IPS-20b (cell line): Measurements from ENCODE around the gene ATP8A1.

Source experiments
- H3K27ac ChIP-seq: one replicate; pipeline ENCODE4 v1.5.1; 2013; ENCODE audit warnings: low read length
- H3K27me3 ChIP-seq: 2 replicates; pipeline ENCODE4 v1.6.1; 2013; ENCODE audit warnings: mild to moderate bottlenecking, low read length, inconsistent platforms; ENCODE audit not compliant: insufficient read depth
- H3K36me3 ChIP-seq: 2 replicates; pipeline ENCODE4 v1.6.1; 2013; ENCODE audit warnings: low read depth, mild to moderate bottlenecking, inconsistent platforms, low read length, moderate library complexity; ENCODE audit not compliant: insufficient read depth
- H3K4me1 ChIP-seq: 2 replicates; pipeline ENCODE4 v1.6.1; 2013; ENCODE audit warnings: mild to moderate bottlenecking, control low read depth, inconsistent platforms, low read length, moderate library complexity; ENCODE audit not compliant: insufficient read depth
- H3K4me3 ChIP-seq: 2 replicates; pipeline ENCODE4 v1.5.1; 2013; ENCODE audit warnings: mild to moderate bottlenecking, low read length, inconsistent platforms
- H3K9ac ChIP-seq: 2 replicates; pipeline ENCODE4 v1.6.1; 2013; ENCODE audit warnings: low read depth, mild to moderate bottlenecking, inconsistent platforms, low read length, moderate library complexity
- H3K9me3 ChIP-seq: 2 replicates; pipeline ENCODE4 v1.6.1; 2013; ENCODE audit warnings: mild to moderate bottlenecking, low read depth, low read length, inconsistent platforms; ENCODE audit not compliant: insufficient read depth

Gene ATP8A1

DNA sequence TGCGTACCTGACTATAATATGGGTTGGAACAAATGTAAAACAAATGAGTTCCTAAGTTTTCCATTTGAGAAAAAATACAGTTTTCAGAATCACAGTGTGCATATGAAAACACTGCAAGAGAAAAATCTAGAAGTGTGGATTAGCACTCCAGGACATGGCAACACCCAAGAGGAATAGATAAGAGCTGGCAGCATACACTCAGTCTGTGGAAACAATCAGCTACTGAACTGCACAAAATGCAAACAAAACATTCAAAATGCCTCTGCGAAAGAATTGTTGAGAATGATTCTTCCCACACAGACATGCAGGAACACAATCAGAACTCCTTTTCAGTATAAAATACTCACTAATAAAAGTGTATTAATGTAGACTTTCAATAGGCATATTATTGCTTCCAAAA is 39.9 kb downstream of the ATP8A1 start:
- Histone ChIP-seq H3K4me1 (no peaks in the 10 kb centered on the region), H3K36me3 (no peaks in the 10 kb centered on the region; the same call in 1 of the 2 replicates), H3K27me3 (no peaks in the 10 kb centered on the region)

DNA sequence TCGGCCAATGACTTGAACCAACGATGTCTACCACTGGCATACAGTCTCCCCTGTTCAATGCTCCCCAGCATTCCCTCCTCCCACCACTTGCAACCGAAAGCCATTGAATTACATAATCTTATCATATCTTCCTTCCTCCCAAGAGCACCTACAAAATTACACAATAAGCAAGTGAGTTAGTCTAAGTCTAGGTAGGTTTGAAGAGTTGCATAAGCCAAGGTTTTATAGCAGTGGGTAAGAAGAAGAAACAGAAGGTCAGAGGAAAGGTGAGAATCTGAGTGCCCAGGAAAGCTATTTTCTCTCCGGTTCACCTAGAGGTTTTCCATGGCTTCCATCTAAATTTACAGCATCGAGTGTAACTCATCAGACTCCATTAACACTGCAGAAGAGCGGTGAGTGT is 40.3 kb downstream of the ATP8A1 start:
- H3K4me3 ChIP-seq = no peak overlapping the region
- no peak overlapping the region for H3K9ac ChIP-seq
- H3K27me3 ChIP-seq = no peaks in the 10 kb centered on the region
- H3K4me1 ChIP-seq = no peaks in the 10 kb centered on the region
- H3K27ac ChIP-seq = no peak overlapping the region
- H3K36me3 ChIP-seq = peaks cover 3% of the 10 kb centered on the region; the same call in 1 of the 2 replicates
- H3K9me3 ChIP-seq = no peaks in the 10 kb centered on the region

More for the DNA sequence above, 39.9 kb downstream of the ATP8A1 start:
- Histone ChIP-seq H3K9ac (no peak overlapping the region), H3K4me3 (no peak overlapping the region), H3K27ac (no peak overlapping the region), H3K9me3 (no peaks in the 10 kb centered on the region)

DNA sequence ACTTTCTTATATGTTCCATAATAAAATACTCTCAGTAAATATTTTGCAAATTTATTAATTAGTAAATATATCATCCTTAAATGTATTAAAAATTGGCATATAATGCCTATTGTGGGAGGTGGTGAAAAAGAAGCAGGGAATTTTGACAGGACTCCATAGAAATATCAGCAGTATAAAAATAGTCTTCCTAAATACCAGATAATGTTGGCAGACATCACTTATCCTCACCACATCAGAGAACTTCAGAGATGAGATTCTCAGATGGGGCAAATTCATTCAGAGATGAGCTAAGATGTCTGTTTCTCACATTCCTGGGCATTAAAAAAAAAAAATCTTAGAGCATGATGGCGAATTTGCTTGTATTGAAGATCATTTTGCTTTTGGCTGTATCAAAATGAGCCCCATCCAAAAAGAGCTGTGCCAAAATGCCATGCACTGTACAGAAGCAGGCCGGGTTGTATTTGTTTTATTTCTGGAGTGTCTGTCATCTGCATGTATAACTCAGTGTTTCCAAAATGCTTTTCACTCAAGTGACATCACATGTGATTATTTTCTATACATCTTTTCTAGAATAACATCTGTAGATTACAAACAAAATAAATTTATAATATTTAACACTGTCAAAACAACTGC is 41.7 kb downstream of the ATP8A1 start:
- Histone ChIP-seq H3K9ac (no peak overlapping the region), H3K4me3 (no peak overlapping the region), H3K4me1 (no peaks in the 10 kb centered on the region), H3K27me3 (no peaks in the 10 kb centered on the region), H3K27ac (no peak overlapping the region), H3K9me3 (no peaks in the 10 kb centered on the region), H3K36me3 (peaks cover 8% of the 10 kb centered on the region; the same call in 1 of the 2 replicates)

DNA sequence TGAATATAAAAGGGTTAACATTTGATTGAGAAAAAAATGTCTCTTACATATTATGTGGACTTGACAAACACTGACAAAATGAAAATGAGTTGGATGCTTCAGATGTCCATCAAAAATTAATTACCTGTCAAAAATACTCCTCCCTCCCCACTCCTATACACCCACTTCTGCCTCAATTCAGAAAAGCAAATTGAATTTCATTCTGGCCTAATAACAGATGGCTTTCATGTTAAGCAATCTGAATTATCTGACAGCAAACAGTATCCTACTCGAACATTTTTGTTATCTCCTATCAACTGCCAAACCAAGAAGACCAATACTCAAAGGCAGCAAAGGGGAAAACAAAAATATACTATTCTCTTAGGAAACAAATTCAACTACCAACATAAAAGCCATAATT is 44.0 kb downstream of the ATP8A1 start:
- Histone ChIP-seq H3K9ac (no peak overlapping the region), H3K27me3 (no peaks in the 10 kb centered on the region), H3K4me1 (no peaks in the 10 kb centered on the region), H3K36me3 (peaks cover 8% of the 10 kb centered on the region; the same call in 1 of the 2 replicates), H3K9me3 (no peaks in the 10 kb centered on the region), H3K27ac (no peak overlapping the region), H3K4me3 (no peak overlapping the region)

DNA sequence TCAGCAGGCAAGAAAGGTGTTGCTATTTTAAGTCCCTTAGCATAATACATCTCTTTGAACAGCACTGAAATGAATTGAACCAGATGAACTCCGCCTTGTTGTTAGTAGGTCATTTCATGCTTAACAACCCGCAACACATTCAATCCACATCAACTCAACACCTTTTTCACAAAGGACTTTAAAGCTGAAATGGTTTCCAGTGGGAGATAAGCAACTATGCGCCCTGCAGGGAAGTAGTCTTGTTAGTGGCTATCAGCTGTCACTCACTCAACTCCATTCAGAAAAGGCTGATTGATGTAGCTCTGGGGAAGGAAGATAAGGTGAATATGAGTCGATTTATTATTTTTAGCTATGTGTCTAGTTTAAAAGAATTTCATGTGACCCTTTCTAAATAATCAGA is 46.0 kb downstream of the ATP8A1 start:
- H3K27ac ChIP-seq = no peak overlapping the region
- no peak overlapping the region for H3K9ac ChIP-seq
- peaks cover 8% of the 10 kb centered on the region; the same call in 1 of the 2 replicates for H3K36me3 ChIP-seq
- no peaks in the 10 kb centered on the region for H3K9me3 ChIP-seq
- no peak overlapping the region for H3K4me3 ChIP-seq
- H3K4me1 ChIP-seq = no peaks in the 10 kb centered on the region
- H3K27me3 ChIP-seq = no peaks in the 10 kb centered on the region

DNA sequence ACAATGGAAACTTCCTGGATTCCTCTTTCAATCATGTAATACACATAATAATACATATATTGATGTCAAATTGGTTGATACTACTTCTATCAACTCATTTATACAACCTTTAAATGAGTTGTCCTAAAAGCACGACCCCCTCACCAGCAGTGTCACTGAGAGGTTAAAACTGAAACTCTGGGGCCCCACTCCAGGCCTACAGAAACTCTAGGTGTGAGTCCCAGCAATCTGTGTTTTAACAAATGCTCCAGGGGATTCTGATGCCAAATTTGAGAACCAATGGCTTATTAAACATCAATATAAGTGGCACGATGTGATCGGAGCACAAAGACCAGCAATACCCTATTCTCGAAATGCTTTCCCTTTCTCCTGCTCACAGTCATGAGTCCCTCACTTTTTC is 47.9 kb downstream of the ATP8A1 start:
- Histone ChIP-seq H3K36me3 (peaks cover 8% of the 10 kb centered on the region; the same call in 1 of the 2 replicates), H3K9ac (no peak overlapping the region), H3K27ac (no peak overlapping the region), H3K4me1 (no peaks in the 10 kb centered on the region), H3K9me3 (no peaks in the 10 kb centered on the region), H3K27me3 (no peaks in the 10 kb centered on the region), H3K4me3 (no peak overlapping the region)

DNA sequence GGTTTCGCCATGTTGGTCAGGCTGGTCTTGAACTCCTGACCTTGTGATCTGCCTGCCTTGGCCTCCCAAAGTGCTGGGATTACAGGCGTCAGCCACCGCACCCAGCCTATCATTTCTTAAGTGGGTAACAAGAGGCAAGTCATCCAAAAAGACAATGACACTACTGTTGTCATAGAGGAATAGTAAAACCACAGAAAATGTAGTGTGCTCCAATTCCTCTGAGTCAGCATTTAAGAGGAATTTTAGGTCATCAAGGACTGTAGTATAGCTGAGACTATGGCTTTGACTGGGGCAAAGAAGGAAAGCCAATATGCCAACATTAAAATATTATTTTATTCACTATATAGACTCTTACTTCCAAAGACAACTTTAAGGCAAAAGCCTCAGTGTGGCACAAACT is 48.4 kb downstream of the ATP8A1 start:
- Histone ChIP-seq H3K9ac (no peak overlapping the region), H3K27me3 (no peaks in the 10 kb centered on the region), H3K4me3 (no peak overlapping the region), H3K4me1 (no peaks in the 10 kb centered on the region), H3K27ac (no peak overlapping the region), H3K36me3 (peaks cover 8% of the 10 kb centered on the region; the same call in 1 of the 2 replicates), H3K9me3 (no peaks in the 10 kb centered on the region)

DNA sequence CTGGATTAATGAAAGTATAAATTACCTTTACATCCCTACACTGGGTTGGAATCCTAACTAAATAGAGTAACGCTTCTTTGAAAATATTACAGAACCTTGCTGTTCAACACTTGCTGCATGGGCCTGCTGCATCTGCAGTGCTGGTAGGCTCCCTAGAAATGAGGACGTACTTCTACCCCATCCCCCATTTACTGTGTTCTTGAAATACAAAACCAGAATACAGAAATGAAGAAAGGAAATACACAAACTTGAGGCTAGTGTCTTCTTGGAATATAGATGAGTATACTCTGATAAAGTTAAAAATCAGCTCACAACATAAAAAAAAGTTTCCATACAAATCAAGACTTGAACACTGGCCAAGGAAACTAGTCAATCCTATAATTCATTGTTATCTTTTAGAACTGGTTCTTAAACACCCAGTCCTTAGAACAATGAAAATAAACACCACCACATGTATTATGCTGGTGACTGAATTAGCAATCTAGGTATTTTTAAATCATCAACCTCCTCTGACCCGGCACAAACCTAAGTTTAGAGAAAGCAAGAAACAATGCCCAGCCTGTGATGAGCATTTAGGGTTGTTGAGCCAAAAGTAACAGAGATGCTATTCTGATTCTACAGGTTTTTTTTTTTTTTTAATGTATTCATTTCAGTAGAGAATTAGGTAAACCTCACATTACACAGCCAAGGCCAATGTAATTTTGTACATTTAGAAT is 49.7 kb downstream of the ATP8A1 start:
- no peaks in the 10 kb centered on the region for H3K4me1 ChIP-seq
- no peak overlapping the region for H3K9ac ChIP-seq
- H3K36me3 ChIP-seq = peaks cover 8% of the 10 kb centered on the region; the same call in 1 of the 2 replicates
- H3K27ac ChIP-seq = no peak overlapping the region
- H3K9me3 ChIP-seq = no peaks in the 10 kb centered on the region
- H3K27me3 ChIP-seq = no peaks in the 10 kb centered on the region
- H3K4me3 ChIP-seq = no peak overlapping the region

DNA sequence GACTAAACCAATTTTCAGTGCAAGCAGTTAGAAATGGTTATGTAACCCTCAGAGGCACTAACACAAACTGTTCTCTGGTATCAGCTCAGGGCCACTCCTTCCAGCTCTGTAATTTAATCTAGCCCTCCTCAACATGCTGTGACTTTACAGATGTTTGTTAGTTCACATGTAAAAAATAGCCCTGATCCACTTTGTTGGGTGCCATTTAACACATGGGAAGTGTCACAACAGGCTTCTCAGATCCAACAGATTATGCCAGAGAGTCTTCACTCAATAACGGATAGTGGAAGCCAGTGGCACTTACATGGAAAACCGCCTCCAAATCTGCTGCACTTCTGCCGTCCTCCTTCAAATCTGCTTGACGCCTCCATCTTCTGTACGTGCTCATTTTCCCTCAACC is 51.6 kb downstream of the ATP8A1 start:
- H3K27ac ChIP-seq = no peak overlapping the region

DNA sequence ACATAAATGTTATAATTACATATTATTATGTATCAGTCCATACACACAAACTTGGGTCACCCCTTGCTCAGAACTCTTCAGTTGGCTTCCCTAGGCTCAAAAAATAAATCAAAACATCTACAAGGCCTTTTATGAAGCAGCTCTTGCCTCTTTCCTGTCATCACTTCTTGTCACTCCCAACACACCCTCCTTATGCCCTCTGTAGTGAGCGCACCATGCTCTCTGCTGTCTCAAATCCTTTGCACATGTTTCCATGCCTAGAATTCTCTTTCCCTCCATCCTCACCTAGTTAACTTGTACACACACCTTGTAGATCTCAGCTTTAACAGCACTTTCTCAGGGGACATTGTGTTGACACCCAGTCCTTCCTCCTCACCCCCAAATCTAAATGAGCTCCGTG is 53.0 kb downstream of the ATP8A1 start:
- no peaks in the 10 kb centered on the region for H3K36me3 ChIP-seq
- no peak overlapping the region for H3K27ac ChIP-seq
- no peaks in the 10 kb centered on the region for H3K27me3 ChIP-seq
- H3K9ac ChIP-seq = no peak overlapping the region
- H3K4me3 ChIP-seq = no peak overlapping the region
- H3K9me3 ChIP-seq = no peaks in the 10 kb centered on the region
- H3K4me1 ChIP-seq = no peaks in the 10 kb centered on the region

More for the DNA sequence above, 51.6 kb downstream of the ATP8A1 start:
- H3K4me3 ChIP-seq = no peak overlapping the region
- no peaks in the 10 kb centered on the region for H3K4me1 ChIP-seq
- H3K27me3 ChIP-seq = no peaks in the 10 kb centered on the region
- no peaks in the 10 kb centered on the region for H3K9me3 ChIP-seq
- no peak overlapping the region for H3K9ac ChIP-seq
- H3K36me3 ChIP-seq = no peaks in the 10 kb centered on the region

DNA sequence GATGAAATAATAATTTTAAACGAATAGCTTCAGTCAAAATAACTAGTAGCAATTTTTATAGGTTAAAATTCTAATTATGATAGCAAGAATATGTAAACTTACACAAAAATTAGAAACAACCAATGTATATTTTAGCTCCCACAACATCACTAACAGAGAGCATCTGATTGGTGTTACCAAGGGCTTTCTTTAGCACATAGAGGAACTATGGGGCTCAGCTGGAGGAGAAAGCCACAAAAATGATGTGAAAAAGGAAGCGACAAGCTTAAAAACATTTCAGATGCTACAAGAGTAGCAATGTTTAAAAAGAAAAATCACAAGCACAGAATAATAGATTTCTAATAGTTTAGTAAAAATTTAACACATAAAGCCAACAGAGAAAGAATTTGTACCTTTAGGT is 56.3 kb downstream of the ATP8A1 start:
- Histone ChIP-seq H3K27me3 (no peaks in the 10 kb centered on the region), H3K4me3 (no peak overlapping the region), H3K4me1 (no peaks in the 10 kb centered on the region), H3K9me3 (no peaks in the 10 kb centered on the region), H3K36me3 (no peaks in the 10 kb centered on the region), H3K9ac (no peak overlapping the region), H3K27ac (no peak overlapping the region)

DNA sequence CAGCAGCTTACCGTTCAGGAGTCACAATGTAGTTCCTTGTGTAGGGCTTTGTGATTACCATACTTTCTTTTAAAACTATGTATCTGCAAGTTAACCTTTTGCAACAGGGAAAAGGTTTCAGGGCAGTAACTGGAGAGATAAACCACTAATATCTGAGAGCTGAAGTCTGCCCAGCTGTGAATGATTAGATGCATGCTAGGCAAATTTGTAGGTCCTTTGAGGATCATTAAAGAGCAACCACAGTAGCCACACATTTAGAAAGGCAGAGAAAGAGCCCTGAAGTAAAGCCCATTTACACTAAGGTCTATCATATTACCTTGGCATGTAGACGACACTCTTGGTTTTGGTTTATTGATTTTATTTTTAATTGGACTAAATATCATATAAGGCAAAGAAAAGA is 60.0 kb downstream of the ATP8A1 start:
- Histone ChIP-seq H3K4me3 (no peak overlapping the region), H3K9me3 (no peaks in the 10 kb centered on the region), H3K36me3 (no peaks in the 10 kb centered on the region), H3K27me3 (no peaks in the 10 kb centered on the region), H3K27ac (no peak overlapping the region), H3K4me1 (no peaks in the 10 kb centered on the region), H3K9ac (no peak overlapping the region)
